Liver (tissue), 9 donors: ENCODE measurements around the gene NUDC. TPM values are rescaled to one million over a fixed set of nuclear protein-coding genes. Genes with fewer than 3 reads are reported as not detected.
A peak's percentile ranks its signal among the peaks of the same experiment; 100 is the strongest.

Experiments
- DNase-seq: peaks from one replicate; pipeline ENCODE4 v3.0.0-alpha.2; 2017; ENCODE audit warnings: low spot score
- H3K27ac ChIP-seq, 2 donors: one replicate each; pipeline ENCODE4 v1.7.0; 2013; ENCODE audit warnings: inconsistent platforms in 2 of 2, low read length in 2 of 2, control low read depth in 1 of 2, low read depth in 1 of 2, mild to moderate bottlenecking in 1 of 2
- H3K27me3 ChIP-seq, 4 donors: one replicate each; pipeline versions ENCODE4 v1.6.1 to v1.7.0; 2013; ENCODE audit warnings: low read length in 3 of 4, inconsistent platforms in 1 of 4, mild to moderate bottlenecking in 1 of 4, moderate library complexity in 1 of 4; ENCODE audit not compliant: control insufficient read depth in 4 of 4, insufficient read depth in 4 of 4
- H3K36me3 ChIP-seq, 4 donors: one replicate each; pipeline versions ENCODE4 v1.6.1 to v1.7.0; 2013; ENCODE audit warnings: low read length in 3 of 4, mild to moderate bottlenecking in 3 of 4, low read depth in 1 of 4, moderate library complexity in 1 of 4; ENCODE audit not compliant: control insufficient read depth in 4 of 4, insufficient read depth in 3 of 4
- H3K4me1 ChIP-seq, 4 donors: one replicate each; pipeline versions ENCODE4 v1.6.1 to v1.7.0; 2013; ENCODE audit warnings: low read length in 3 of 4, mild to moderate bottlenecking in 3 of 4, moderate library complexity in 1 of 4; ENCODE audit not compliant: control insufficient read depth in 4 of 4, insufficient read depth in 4 of 4
- H3K4me3 ChIP-seq, 3 donors: one replicate each; pipeline versions ENCODE4 v1.6.1 to v1.7.0; 2013; ENCODE audit warnings: low read length in 3 of 3, control low read depth in 1 of 3, low read depth in 1 of 3, mild to moderate bottlenecking in 1 of 3
- H3K9ac ChIP-seq, 2 donors: one replicate each; pipeline ENCODE4 v1.7.0; 2013; ENCODE audit warnings: low read length in 2 of 2, mild to moderate bottlenecking in 2 of 2, moderate library complexity in 2 of 2, control low read depth in 1 of 2, low read depth in 1 of 2
- H3K9me3 ChIP-seq, 4 donors: one replicate each; pipeline versions ENCODE4 v1.6.1 to v1.7.0; 2013; ENCODE audit warnings: low read length in 3 of 4; ENCODE audit not compliant: control insufficient read depth in 4 of 4
- CTCF ChIP-seq: fragments of 150-350 bp; IDR thresholded peaks from 2 replicates; pipeline ENCODE4 v1.5.1; 2017; ENCODE audit warnings: improper control_type of control experiment, low read depth, low read length; ENCODE audit not compliant: missing input control
- EGR1 ChIP-seq, 2 donors: IDR thresholded peaks; 2 replicates each; pipeline ENCODE4 v1.6.1; 2016 to 2018; ENCODE audit warnings: antibody characterized with exemption in 2 of 2, low read depth in 2 of 2
- FOXA1 ChIP-seq: IDR thresholded peaks from 2 replicates; pipeline ENCODE4 v1.6.1; 2016; ENCODE audit warnings: antibody characterized with exemption
- FOXA2 ChIP-seq: IDR thresholded peaks from 2 replicates; pipeline ENCODE4 v1.6.1; 2016; ENCODE audit warnings: antibody characterized with exemption
- GABPA ChIP-seq, 2 donors: IDR thresholded peaks in 1 of 2; conservative IDR thresholded peaks in 1 of 2; 2 replicates each; pipeline ENCODE4 v1.6.1; 2016; ENCODE audit warnings: antibody characterized with exemption in 2 of 2, mild to moderate bottlenecking in 1 of 2, moderate library complexity in 1 of 2
- HNF4G ChIP-seq: IDR thresholded peaks from 2 replicates; pipeline ENCODE4 v1.6.1; 2016; ENCODE audit warnings: antibody characterized with exemption
- NR2F2 ChIP-seq: IDR thresholded peaks from 2 replicates; pipeline ENCODE4 v1.6.1; 2016; ENCODE audit warnings: antibody characterized with exemption
- RAD21 ChIP-seq, 2 donors: IDR thresholded peaks; 2 replicates each; pipeline ENCODE4 v1.6.1; 2016; ENCODE audit warnings: antibody characterized with exemption in 2 of 2, mild to moderate bottlenecking in 2 of 2
- YY1 ChIP-seq: IDR thresholded peaks from 2 replicates; pipeline ENCODE4 v1.6.1; 2016; ENCODE audit warnings: antibody characterized with exemption, mild to moderate bottlenecking
- ZBTB33 ChIP-seq: IDR thresholded peaks from 2 replicates; pipeline ENCODE4 v1.6.1; 2016; ENCODE audit warnings: antibody characterized with exemption
- WGBS: extraction: QIAGEN DNeasy Blood & Tissue Kit; methylation state at CpG from one replicate; pipeline ENCODE4 v1.1.7; 2013; 5-methylcytosine and 5-hydroxymethylcytosine counted together
- polyA plus RNA-seq, 2 donors: library from polyadenylated mRNA; stranded (reverse) in 1 of 2; unstranded in 1 of 2; fragments of 200-250 nt in 1 of 2; fragments of >200 nt in 1 of 2; fragmentation: Nextera tagmentation in 1 of 2; extraction: Ambion mirVana in 1 of 2; gene quantifications; one replicate each; pipeline versions ENCODE4 v1.2.1 to v1.2.3, GENCODE V29; 2013 to 2015
- total RNA-seq, 2 donors: library from RNA; depleted of rRNA; stranded (reverse); fragments of >200 nt; gene quantifications; one replicate each; pipeline ENCODE4 v1.2.3, GENCODE V29; 2014
- TF ChIP-seq, protein P1 (sequence below): IDR thresholded peaks from 2 replicates; pipeline ENCODE4 v1.6.1; 2016; ENCODE audit warnings: antibody characterized with exemption, mild to moderate bottlenecking
- donor health status: healthy.
- donor health status: healthy.
- donor health status: healthy.
- donor health status: healthy.
- donor health status: healthy.

Gene NUDC
- total and polyA plus RNA-seq, 4 donors: 18.2 to 50.7 (median 36.2) TPM

GRCh38 chr1:26959722-26960624 lies 38.4 kb downstream of the NUDC start, which contains the start of gene KDF1:
Gene KDF1 (minus strand): TSS chr1:26960468. CDS start chr1:26952380, 8,088 bp downstream.
- Histone ChIP-seq H3K4me1 (peaks cover 3 to 26% (median 11%) of the 10 kb centered on the region in 4 donors), H3K9me3 (no peaks in the 10 kb centered on the region), H3K4me3 (peak within 1 kb of the TSS; percentile 59 to 82 (median 63)), H3K9ac (peak within 1 kb of the TSS in 1 of 2 donors; percentile 54), H3K36me3 (no peaks in the 10 kb centered on the region), H3K27me3 (no peaks in the 10 kb centered on the region), H3K27ac (no peak within 1 kb of the TSS)
- no peak for DNase-seq
- 2% methylated on average over 86 of the region's 86 CpGs for WGBS
- TF ChIP-seq RAD21 (IDR thresholded peaks at IDR 0.05): peak in 1 of 2 donors; percentile 8
- TF ChIP-seq CTCF: peak; percentile 3
- TF ChIP-seq EGR1 (IDR thresholded peaks at IDR 0.05; ENCODE audit: low read depth in 2 of 2): no peak
- no peak for TF ChIP-seq FOXA2
- TF ChIP-seq HNF4G: no peak
- no peak for TF ChIP-seq NR2F2
- TF ChIP-seq FOXA1: no peak
- peak; percentile 47 for TF ChIP-seq ZBTB33

DNA sequence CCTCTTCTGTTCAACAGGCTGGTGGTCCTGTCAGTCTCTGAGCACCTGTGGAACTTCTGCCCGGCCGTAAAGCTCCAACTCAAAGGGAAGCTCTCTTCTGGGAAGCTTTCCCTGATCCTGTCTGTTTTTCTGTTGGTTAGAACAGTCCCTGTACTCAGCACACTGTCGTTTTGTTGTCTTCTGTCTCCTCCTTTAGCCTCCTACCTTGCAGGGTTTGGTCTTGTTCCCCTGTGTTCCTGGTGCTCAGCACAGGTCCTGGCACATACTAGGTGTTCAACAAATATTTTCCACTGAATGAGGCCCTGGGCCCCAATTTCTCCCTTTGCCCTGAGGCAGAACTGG lies 39.1 kb downstream of the NUDC start:
- Histone ChIP-seq H3K36me3 (no peaks in the 10 kb centered on the region), H3K4me1 (peaks cover 3 to 26% (median 11%) of the 10 kb centered on the region in 4 donors), H3K27me3 (no peaks in the 10 kb centered on the region), H3K9ac (no peak overlapping the region), H3K4me3 (peak overlapping the region in 2 of 3 donors; percentile 63 to 82), H3K27ac (no peak overlapping the region), H3K9me3 (no peaks in the 10 kb centered on the region)
- TF ChIP-seq, protein P1, sequence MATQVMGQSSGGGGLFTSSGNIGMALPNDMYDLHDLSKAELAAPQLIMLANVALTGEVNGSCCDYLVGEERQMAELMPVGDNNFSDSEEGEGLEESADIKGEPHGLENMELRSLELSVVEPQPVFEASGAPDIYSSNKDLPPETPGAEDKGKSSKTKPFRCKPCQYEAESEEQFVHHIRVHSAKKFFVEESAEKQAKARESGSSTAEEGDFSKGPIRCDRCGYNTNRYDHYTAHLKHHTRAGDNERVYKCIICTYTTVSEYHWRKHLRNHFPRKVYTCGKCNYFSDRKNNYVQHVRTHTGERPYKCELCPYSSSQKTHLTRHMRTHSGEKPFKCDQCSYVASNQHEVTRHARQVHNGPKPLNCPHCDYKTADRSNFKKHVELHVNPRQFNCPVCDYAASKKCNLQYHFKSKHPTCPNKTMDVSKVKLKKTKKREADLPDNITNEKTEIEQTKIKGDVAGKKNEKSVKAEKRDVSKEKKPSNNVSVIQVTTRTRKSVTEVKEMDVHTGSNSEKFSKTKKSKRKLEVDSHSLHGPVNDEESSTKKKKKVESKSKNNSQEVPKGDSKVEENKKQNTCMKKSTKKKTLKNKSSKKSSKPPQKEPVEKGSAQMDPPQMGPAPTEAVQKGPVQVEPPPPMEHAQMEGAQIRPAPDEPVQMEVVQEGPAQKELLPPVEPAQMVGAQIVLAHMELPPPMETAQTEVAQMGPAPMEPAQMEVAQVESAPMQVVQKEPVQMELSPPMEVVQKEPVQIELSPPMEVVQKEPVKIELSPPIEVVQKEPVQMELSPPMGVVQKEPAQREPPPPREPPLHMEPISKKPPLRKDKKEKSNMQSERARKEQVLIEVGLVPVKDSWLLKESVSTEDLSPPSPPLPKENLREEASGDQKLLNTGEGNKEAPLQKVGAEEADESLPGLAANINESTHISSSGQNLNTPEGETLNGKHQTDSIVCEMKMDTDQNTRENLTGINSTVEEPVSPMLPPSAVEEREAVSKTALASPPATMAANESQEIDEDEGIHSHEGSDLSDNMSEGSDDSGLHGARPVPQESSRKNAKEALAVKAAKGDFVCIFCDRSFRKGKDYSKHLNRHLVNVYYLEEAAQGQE: no peak
- TF ChIP-seq FOXA2 (no peak), HNF4G (no peak), YY1 (no peak), NR2F2 (no peak), FOXA1 (no peak), EGR1 (IDR thresholded peaks at IDR 0.05; ENCODE audit: low read depth in 2 of 2) (no peak), GABPA (IDR thresholded peaks at IDR 0.05 in 1 of 2, conservative IDR thresholded peaks at IDR 0.05 in 1 of 2) (no peak)
- WGBS: 31% methylated on average over 3 of the region's 3 CpGs
- no peak for DNase-seq
